HEK293 (cell line): Measurements from ENCODE around the gene AFF2.

ENCODE experiments used
- CTCF ChIA-PET: fragments of 350-600 bp; formaldehyde crosslinking; extraction: SDS; loops from one replicate; lab custom pipeline; 2021; ENCODE audit warnings: antibody characterized with exemption; lab: Yijun Ruan, JAX
- POLR2A ChIA-PET: fragments of 300-600 bp; formaldehyde crosslinking; extraction: SDS; loops from one replicate; lab custom pipeline; 2020; ENCODE audit warnings: antibody characterized with exemption, inconsistent platforms; lab: Yijun Ruan, JAX
- H3K27ac ChIP-seq: fragments of 200-500 bp; sonication (Bioruptor generic); 2 replicates; pipeline ENCODE4 v1.5.1; 2014; ENCODE audit warnings: low read depth, low read length, control low read depth, inconsistent platforms; ENCODE audit errors: extremely low read depth
- H3K36me3 ChIP-seq, 2 experiments: fragments of 200-500 bp in 1 of 2; sonication (Bioruptor generic) in 1 of 2; 1 replicate in 1 of 2; 2 replicates in 1 of 2; pipeline ENCODE4 v1.5.1; 2014 to 2017; ENCODE audit warnings: inconsistent platforms in 2 of 2, low read length in 2 of 2; ENCODE audit not compliant: control insufficient read depth in 2 of 2, insufficient read depth in 1 of 2
- H3K4me1 ChIP-seq: fragments of 200-500 bp; sonication (Bioruptor generic); 2 replicates; pipeline ENCODE4 v1.5.1; 2014; ENCODE audit warnings: mild to moderate bottlenecking, low read length, inconsistent platforms; ENCODE audit not compliant: control insufficient read depth, insufficient read depth
- H3K4me3 ChIP-seq: 2 replicates; pipeline ENCODE4 v1.5.1; 2011; ENCODE audit warnings: low read depth, mild to moderate bottlenecking, control low read depth, low read length, moderate library complexity
- H3K9me3 ChIP-seq: fragments of 200-500 bp; sonication (Bioruptor generic); 2 replicates; pipeline ENCODE4 v1.5.1; 2014; ENCODE audit warnings: low read depth, low read length, inconsistent platforms; ENCODE audit not compliant: control insufficient read depth, insufficient read depth
- FEZF1 ChIP-seq: fragments of 450-650 bp; formaldehyde crosslinking; IDR thresholded peaks from 2 replicates; pipeline ENCODE4 v1.5.1; 2016; ENCODE audit warnings: missing biosample characterization, missing genetic modification characterization
- GLI2 ChIP-seq: fragments of 450-650 bp; formaldehyde crosslinking; IDR thresholded peaks from 2 replicates; pipeline ENCODE4; 2017; ENCODE audit warnings: missing biosample characterization, missing genetic modification characterization, low read depth, borderline replicate concordance
- KLF9 ChIP-seq: fragments of 450-650 bp; formaldehyde crosslinking; IDR thresholded peaks from 2 replicates; pipeline ENCODE4 v1.5.1; 2016; ENCODE audit warnings: missing biosample characterization, missing genetic modification characterization, low read depth
- MYNN ChIP-seq: fragments of 450-650 bp; formaldehyde crosslinking; IDR thresholded peaks from 2 replicates; pipeline ENCODE4 v1.5.1; 2016; ENCODE audit warnings: missing biosample characterization, missing genetic modification characterization, borderline replicate concordance
- MZF1 ChIP-seq: fragments of 450-650 bp; formaldehyde crosslinking; IDR thresholded peaks from 2 replicates; pipeline ENCODE4 v1.5.1; 2017; ENCODE audit warnings: missing biosample characterization, missing genetic modification characterization, borderline replicate concordance
- PRDM1 ChIP-seq: fragments of 450-650 bp; formaldehyde crosslinking; IDR thresholded peaks from 2 replicates; pipeline ENCODE4; 2016; ENCODE audit warnings: missing biosample characterization, missing genetic modification characterization
- SP7 ChIP-seq: fragments of 450-650 bp; formaldehyde crosslinking; IDR thresholded peaks from 2 replicates; pipeline ENCODE4 v1.5.1; 2016; ENCODE audit warnings: missing biosample characterization, missing genetic modification characterization
- WT1 ChIP-seq: fragments of 450-650 bp; formaldehyde crosslinking; IDR thresholded peaks from 2 replicates; pipeline ENCODE4 v1.5.1; 2016; ENCODE audit warnings: missing biosample characterization, missing genetic modification characterization
- ZBTB1 ChIP-seq: fragments of 450-650 bp; formaldehyde crosslinking; IDR thresholded peaks from 2 replicates; pipeline ENCODE4 v1.5.1; 2016; ENCODE audit warnings: missing biosample characterization, missing genetic modification characterization
- ZNF114 ChIP-seq: fragments of 450-650 bp; formaldehyde crosslinking; IDR thresholded peaks from 2 replicates; pipeline ENCODE4 v1.5.0; 2017; ENCODE audit warnings: missing biosample characterization, missing genetic modification characterization
- ZNF292 ChIP-seq: fragments of 450-650 bp; formaldehyde crosslinking; IDR thresholded peaks from 2 replicates; pipeline ENCODE4 v1.5.1; 2016; ENCODE audit warnings: low read depth, missing biosample characterization, missing genetic modification characterization, borderline replicate concordance
- ZNF366 ChIP-seq: fragments of 450-650 bp; formaldehyde crosslinking; conservative IDR thresholded peaks from 2 replicates; pipeline ENCODE4 v1.5.1; 2016; ENCODE audit warnings: missing biosample characterization, missing genetic modification characterization
- ZNF404 ChIP-seq: fragments of 450-650 bp; formaldehyde crosslinking; IDR thresholded peaks from 2 replicates; pipeline ENCODE4 v1.5.1; 2017; ENCODE audit warnings: missing biosample characterization, missing genetic modification characterization
- ZNF561 ChIP-seq: fragments of 450-650 bp; IDR thresholded peaks from 2 replicates; pipeline ENCODE4 v1.5.1; 2018; ENCODE audit warnings: missing biosample characterization, missing genetic modification characterization, borderline replicate concordance
- ZNF596 ChIP-seq: fragments of 450-650 bp; IDR thresholded peaks from 2 replicates; pipeline ENCODE4 v1.5.0; 2018; ENCODE audit warnings: missing biosample characterization, mild to moderate bottlenecking, missing genetic modification characterization, moderate library complexity
- ZNF792 ChIP-seq: fragments of 450-650 bp; formaldehyde crosslinking; IDR thresholded peaks from 2 replicates; pipeline ENCODE4 v1.5.1; 2016; ENCODE audit warnings: missing biosample characterization, missing genetic modification characterization
- ZNF843 ChIP-seq: fragments of 450-650 bp; formaldehyde crosslinking; IDR thresholded peaks from 2 replicates; pipeline ENCODE4 v1.5.1; 2016; ENCODE audit warnings: missing biosample characterization, missing genetic modification characterization
- TF ChIP-seq, protein P1 (sequence below): fragments of 450-650 bp; formaldehyde crosslinking; IDR thresholded peaks from 2 replicates; pipeline ENCODE4 v1.5.0; 2017; ENCODE audit warnings: missing biosample characterization, missing genetic modification characterization, borderline replicate concordance
- TF ChIP-seq, protein P2 (sequence below): fragments of 450-650 bp; formaldehyde crosslinking; IDR thresholded peaks from 2 replicates; pipeline ENCODE4 v1.5.1; 2016; ENCODE audit warnings: missing biosample characterization, missing genetic modification characterization, low read depth
- TF ChIP-seq, protein P3 (sequence below): fragments of 450-650 bp; formaldehyde crosslinking; IDR thresholded peaks from 2 replicates; pipeline ENCODE4 v1.5.1; 2017; ENCODE audit warnings: missing biosample characterization, missing genetic modification characterization
- TF ChIP-seq, protein P4 (sequence below): fragments of 450-650 bp; formaldehyde crosslinking; IDR thresholded peaks from 2 replicates; pipeline ENCODE4 v1.5.1; 2016; ENCODE audit warnings: missing biosample characterization, missing genetic modification characterization
- TF ChIP-seq, protein P5 (sequence below): fragments of 450-650 bp; formaldehyde crosslinking; IDR thresholded peaks from 2 replicates; pipeline ENCODE4 v1.5.1; 2016; ENCODE audit warnings: missing biosample characterization, missing genetic modification characterization, low read depth

Gene AFF2

DNA sequence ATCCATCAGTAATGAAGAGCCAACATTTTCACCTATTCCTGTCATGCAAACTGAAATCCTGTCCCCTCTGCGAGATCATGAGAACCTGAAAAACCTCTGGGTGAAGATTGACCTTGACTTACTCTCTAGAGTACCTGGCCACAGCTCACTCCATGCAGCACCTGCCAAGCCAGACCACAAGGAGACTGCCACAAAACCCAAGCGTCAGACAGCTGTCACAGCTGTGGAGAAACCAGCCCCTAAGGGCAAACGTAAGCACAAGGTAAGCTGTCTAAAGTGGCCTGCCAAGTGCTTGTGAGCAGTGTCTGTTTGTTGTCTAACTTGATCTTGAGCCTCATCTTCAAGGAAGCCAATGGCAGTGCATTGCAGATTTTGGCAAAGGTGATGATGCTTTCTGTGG is 455.9 kb downstream of the AFF2 start (continued):
- TF ChIP-seq, protein P1, sequence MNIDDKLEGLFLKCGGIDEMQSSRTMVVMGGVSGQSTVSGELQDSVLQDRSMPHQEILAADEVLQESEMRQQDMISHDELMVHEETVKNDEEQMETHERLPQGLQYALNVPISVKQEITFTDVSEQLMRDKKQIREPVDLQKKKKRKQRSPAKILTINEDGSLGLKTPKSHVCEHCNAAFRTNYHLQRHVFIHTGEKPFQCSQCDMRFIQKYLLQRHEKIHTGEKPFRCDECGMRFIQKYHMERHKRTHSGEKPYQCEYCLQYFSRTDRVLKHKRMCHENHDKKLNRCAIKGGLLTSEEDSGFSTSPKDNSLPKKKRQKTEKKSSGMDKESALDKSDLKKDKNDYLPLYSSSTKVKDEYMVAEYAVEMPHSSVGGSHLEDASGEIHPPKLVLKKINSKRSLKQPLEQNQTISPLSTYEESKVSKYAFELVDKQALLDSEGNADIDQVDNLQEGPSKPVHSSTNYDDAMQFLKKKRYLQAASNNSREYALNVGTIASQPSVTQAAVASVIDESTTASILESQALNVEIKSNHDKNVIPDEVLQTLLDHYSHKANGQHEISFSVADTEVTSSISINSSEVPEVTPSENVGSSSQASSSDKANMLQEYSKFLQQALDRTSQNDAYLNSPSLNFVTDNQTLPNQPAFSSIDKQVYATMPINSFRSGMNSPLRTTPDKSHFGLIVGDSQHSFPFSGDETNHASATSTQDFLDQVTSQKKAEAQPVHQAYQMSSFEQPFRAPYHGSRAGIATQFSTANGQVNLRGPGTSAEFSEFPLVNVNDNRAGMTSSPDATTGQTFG, result no peak
- TF ChIP-seq, protein P2, sequence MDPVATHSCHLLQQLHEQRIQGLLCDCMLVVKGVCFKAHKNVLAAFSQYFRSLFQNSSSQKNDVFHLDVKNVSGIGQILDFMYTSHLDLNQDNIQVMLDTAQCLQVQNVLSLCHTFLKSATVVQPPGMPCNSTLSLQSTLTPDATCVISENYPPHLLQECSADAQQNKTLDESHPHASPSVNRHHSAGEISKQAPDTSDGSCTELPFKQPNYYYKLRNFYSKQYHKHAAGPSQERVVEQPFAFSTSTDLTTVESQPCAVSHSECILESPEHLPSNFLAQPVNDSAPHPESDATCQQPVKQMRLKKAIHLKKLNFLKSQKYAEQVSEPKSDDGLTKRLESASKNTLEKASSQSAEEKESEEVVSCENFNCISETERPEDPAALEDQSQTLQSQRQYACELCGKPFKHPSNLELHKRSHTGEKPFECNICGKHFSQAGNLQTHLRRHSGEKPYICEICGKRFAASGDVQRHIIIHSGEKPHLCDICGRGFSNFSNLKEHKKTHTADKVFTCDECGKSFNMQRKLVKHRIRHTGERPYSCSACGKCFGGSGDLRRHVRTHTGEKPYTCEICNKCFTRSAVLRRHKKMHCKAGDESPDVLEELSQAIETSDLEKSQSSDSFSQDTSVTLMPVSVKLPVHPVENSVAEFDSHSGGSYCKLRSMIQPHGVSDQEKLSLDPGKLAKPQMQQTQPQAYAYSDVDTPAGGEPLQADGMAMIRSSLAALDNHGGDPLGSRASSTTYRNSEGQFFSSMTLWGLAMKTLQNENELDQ (tag by site-specific recombination), result no peak
- TF ChIP-seq WT1, result no peak

DNA sequence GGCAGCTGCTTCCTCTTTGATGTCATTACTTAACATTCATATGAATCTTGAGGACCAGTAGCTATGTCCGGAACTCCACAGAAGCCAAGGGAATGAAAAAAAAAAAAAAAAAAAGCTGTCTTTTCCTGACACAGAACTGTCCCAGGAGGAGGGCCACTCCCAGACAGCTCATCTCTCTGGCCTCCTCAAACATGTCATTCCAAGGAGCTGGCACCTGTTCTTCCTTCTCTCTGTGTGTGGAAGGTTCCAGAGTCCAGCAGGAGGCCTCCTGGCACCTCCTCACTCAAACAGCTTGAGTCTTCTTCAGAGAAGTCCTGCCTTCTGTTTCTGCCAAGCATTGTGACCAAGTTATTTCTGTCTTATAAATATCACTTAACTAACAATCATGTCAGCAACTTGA is 458.5 kb downstream of the AFF2 start:
- CTCF ChIA-PET, result interaction anchor here (0.6 kb wide), 1 partner anchor 53 kb away, joined by 5 read pairs; no protein-coding TSS in a partner anchor
- Histone ChIP-seq H3K27ac (no peak overlapping the region), H3K4me1 (no peaks in the 10 kb centered on the region), H3K9me3 (no peaks in the 10 kb centered on the region), H3K4me3 (no peak overlapping the region), H3K36me3 (no peaks in the 10 kb centered on the region)
- TF ChIP-seq, protein P3, sequence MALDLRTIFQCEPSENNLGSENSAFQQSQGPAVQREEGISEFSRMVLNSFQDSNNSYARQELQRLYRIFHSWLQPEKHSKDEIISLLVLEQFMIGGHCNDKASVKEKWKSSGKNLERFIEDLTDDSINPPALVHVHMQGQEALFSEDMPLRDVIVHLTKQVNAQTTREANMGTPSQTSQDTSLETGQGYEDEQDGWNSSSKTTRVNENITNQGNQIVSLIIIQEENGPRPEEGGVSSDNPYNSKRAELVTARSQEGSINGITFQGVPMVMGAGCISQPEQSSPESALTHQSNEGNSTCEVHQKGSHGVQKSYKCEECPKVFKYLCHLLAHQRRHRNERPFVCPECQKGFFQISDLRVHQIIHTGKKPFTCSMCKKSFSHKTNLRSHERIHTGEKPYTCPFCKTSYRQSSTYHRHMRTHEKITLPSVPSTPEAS (tag by site-specific recombination), result no peak
- TF ChIP-seq ZNF792 (tag by site-specific recombination) (no peak), ZNF561 (tag by site-specific recombination) (no peak), ZBTB1 (tag by site-specific recombination) (no peak), WT1 (no peak), ZNF596 (no peak), KLF9 (no peak), ZNF292 (tag by site-specific recombination) (no peak), ZNF404 (tag by site-specific recombination) (no peak), GLI2 (tag by site-specific recombination) (no peak)
- TF ChIP-seq, protein P4, sequence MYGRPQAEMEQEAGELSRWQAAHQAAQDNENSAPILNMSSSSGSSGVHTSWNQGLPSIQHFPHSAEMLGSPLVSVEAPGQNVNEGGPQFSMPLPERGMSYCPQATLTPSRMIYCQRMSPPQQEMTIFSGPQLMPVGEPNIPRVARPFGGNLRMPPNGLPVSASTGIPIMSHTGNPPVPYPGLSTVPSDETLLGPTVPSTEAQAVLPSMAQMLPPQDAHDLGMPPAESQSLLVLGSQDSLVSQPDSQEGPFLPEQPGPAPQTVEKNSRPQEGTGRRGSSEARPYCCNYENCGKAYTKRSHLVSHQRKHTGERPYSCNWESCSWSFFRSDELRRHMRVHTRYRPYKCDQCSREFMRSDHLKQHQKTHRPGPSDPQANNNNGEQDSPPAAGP, result no peak
- POLR2A ChIA-PET, result interaction anchor here (0.5 kb wide), 1 partner anchor 288 kb away, joined by 3 read pairs; no protein-coding TSS in a partner anchor

DNA sequence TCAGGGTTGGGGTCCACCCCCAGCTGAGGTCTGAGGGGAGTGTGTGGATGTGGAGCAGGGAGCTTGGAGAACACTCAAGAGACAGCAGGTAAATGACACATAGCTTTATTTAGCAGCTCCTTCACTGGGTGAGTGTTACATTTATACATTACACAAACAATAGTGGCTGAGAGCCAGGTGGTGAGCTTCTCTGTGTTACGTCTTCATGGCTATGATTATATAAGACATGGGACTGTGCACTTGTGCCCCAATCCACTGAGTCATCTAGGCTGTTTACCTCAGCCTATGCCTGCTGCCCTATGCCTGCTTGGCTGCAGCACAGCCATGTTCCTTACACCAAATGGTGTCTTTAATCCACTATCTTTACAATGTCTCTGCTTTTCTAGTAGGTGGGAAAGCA is 459.6 kb downstream of the AFF2 start:
- ChIA-PET POLR2A (no interaction called here), CTCF (no interaction called here)
- Histone ChIP-seq H3K36me3 (no peaks in the 10 kb centered on the region), H3K27ac (no peak overlapping the region), H3K4me3 (no peak overlapping the region), H3K4me1 (no peaks in the 10 kb centered on the region), H3K9me3 (no peaks in the 10 kb centered on the region)
- TF ChIP-seq ZNF114 (tag by site-specific recombination) (no peak), ZNF366 (no peak), ZNF843 (tag by site-specific recombination) (no peak), MZF1 (no peak), MYNN (tag by site-specific recombination) (no peak), SP7 (no peak), PRDM1 (tag by site-specific recombination) (no peak), FEZF1 (no peak)
- TF ChIP-seq, protein P5, sequence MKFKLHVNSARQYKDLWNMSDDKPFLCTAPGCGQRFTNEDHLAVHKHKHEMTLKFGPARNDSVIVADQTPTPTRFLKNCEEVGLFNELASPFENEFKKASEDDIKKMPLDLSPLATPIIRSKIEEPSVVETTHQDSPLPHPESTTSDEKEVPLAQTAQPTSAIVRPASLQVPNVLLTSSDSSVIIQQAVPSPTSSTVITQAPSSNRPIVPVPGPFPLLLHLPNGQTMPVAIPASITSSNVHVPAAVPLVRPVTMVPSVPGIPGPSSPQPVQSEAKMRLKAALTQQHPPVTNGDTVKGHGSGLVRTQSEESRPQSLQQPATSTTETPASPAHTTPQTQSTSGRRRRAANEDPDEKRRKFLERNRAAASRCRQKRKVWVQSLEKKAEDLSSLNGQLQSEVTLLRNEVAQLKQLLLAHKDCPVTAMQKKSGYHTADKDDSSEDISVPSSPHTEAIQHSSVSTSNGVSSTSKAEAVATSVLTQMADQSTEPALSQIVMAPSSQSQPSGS (tag by site-specific recombination), result no peak
- TF ChIP-seq, protein P4, result no peak
